ENCODE measurements around the gene FLT1.

Gene FLT1

DNA sequence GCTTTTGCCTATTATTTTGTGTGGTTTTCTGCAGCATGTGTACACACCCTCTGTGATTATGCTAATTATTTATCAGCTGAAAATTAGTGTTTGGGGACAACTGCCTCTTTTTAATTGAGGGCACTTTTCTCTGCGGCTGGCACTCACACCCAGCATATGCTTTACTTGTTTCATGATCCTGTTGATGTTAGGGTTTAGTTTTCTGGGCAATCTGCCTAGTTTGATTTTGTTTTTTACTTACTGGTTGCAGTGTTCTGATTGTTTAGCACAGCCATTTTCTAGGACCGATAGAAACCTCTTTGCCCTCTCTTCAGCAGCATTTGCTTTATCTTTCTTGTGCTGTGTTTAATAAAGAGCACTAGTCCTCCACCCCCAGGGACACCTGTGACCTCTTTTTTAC lies 195.0 kb downstream of the FLT1 start:
- H3K27me3 ChIP-seq, result no peaks in the 10 kb centered on the region
- H3K9me3 ChIP-seq, result no peaks in the 10 kb centered on the region
- H3K36me3 ChIP-seq, result peaks cover 0 to 11% (median 11%) of the 10 kb centered on the region in 3 donors
- DNase-seq, result no peak
- H3K27ac ChIP-seq, result no peak overlapping the region
- TF ChIP-seq, protein P1, sequence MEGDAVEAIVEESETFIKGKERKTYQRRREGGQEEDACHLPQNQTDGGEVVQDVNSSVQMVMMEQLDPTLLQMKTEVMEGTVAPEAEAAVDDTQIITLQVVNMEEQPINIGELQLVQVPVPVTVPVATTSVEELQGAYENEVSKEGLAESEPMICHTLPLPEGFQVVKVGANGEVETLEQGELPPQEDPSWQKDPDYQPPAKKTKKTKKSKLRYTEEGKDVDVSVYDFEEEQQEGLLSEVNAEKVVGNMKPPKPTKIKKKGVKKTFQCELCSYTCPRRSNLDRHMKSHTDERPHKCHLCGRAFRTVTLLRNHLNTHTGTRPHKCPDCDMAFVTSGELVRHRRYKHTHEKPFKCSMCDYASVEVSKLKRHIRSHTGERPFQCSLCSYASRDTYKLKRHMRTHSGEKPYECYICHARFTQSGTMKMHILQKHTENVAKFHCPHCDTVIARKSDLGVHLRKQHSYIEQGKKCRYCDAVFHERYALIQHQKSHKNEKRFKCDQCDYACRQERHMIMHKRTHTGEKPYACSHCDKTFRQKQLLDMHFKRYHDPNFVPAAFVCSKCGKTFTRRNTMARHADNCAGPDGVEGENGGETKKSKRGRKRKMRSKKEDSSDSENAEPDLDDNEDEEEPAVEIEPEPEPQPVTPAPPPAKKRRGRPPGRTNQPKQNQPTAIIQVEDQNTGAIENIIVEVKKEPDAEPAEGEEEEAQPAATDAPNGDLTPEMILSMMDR (IDR thresholded peaks at IDR 0.05), result no peak
- intact Hi-C loops (cut with DNase I; ENCODE audit: low total_unique reads), result no loop called here
- no peak overlapping the region for H3K4me3 ChIP-seq
- no peaks in the 10 kb centered on the region for H3K4me1 ChIP-seq

- DNase-seq, result no peak
- no peaks in the 10 kb centered on the region for H3K4me1 ChIP-seq
- intact Hi-C loops (cut with DNase I; ENCODE audit: low total_unique reads), result no loop called here
- H3K27me3 ChIP-seq, result no peaks in the 10 kb centered on the region
- TF ChIP-seq, protein P1 (IDR thresholded peaks at IDR 0.05), result no peak
- no peak overlapping the region for H3K4me3 ChIP-seq
- H3K27ac ChIP-seq, result no peak overlapping the region
- peaks cover 11 to 31% (median 31%) of the 10 kb centered on the region in 3 donors for H3K36me3 ChIP-seq
- no peaks in the 10 kb centered on the region for H3K9me3 ChIP-seq
These were observed 197.6 kb downstream of the FLT1 start for GRCh38 chr13:28297341-28297740.

- H3K27ac ChIP-seq, result no peak overlapping the region
- H3K9me3 ChIP-seq, result no peaks in the 10 kb centered on the region
- no peaks in the 10 kb centered on the region for H3K27me3 ChIP-seq
- no peaks in the 10 kb centered on the region for H3K4me1 ChIP-seq
- peaks cover 47 to 55% (median 48%) of the 10 kb centered on the region in 3 donors for H3K36me3 ChIP-seq
- no peak overlapping the region for H3K4me3 ChIP-seq
- DNase-seq, result no peak
- intact Hi-C loops (cut with DNase I; ENCODE audit: low total_unique reads), result no loop called here
- TF ChIP-seq, protein P1 (IDR thresholded peaks at IDR 0.05), result no peak
These were observed 208.7 kb downstream of the FLT1 start for GRCh38 chr13:28286263-28286662.

GRCh38 chr13:28283600-28283999 lies 211.3 kb downstream of the FLT1 start:
- TF ChIP-seq, protein P1 (IDR thresholded peaks at IDR 0.05), result no peak
- H3K27ac ChIP-seq, result no peak overlapping the region
- H3K36me3 ChIP-seq, result peaks cover 46 to 70% (median 54%) of the 10 kb centered on the region in 3 donors
- H3K4me3 ChIP-seq, result no peak overlapping the region
- no peaks in the 10 kb centered on the region for H3K9me3 ChIP-seq
- H3K4me1 ChIP-seq, result no peaks in the 10 kb centered on the region
- no peaks in the 10 kb centered on the region for H3K27me3 ChIP-seq
- intact Hi-C loops (cut with DNase I; ENCODE audit: low total_unique reads), result no loop called here
- DNase-seq, result no peak

GRCh38 chr13:28282451-28282850 lies 212.5 kb downstream of the FLT1 start:
- H3K4me1 ChIP-seq, result no peaks in the 10 kb centered on the region
- H3K9me3 ChIP-seq, result no peaks in the 10 kb centered on the region
- intact Hi-C loops (cut with DNase I; ENCODE audit: low total_unique reads), result no loop called here
- no peak overlapping the region for H3K4me3 ChIP-seq
- H3K36me3 ChIP-seq, result peaks cover 37 to 67% (median 50%) of the 10 kb centered on the region in 3 donors
- H3K27ac ChIP-seq, result no peak overlapping the region
- no peaks in the 10 kb centered on the region for H3K27me3 ChIP-seq
- TF ChIP-seq, protein P1 (IDR thresholded peaks at IDR 0.05), result no peak
- no peak for DNase-seq

DNA sequence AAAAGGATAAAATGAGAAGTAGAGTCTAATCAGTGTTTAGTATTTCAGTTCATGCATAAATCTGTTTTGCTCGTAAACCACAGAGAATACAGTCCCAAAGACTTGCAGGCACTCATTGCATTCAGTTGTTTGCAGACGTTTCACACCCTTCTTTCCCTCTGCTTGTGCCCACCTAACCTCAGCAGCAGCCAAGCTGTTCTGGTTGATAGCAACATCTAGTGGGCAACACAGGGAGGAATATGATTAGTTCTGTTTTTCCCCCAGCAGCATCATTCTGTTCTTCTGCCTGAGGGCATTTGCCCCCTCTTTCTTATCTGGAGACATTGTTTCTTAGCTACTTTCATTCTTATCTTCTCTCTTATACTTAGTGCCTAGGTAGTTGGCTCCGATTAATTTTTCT lies 221.0 kb downstream of the FLT1 start:
- Histone ChIP-seq H3K27ac (no peak overlapping the region), H3K36me3 (peaks cover 15 to 48% (median 30%) of the 10 kb centered on the region in 3 donors), H3K27me3 (no peaks in the 10 kb centered on the region), H3K9me3 (no peaks in the 10 kb centered on the region), H3K4me3 (no peak overlapping the region), H3K4me1 (no peaks in the 10 kb centered on the region)
- TF ChIP-seq, protein P1 (IDR thresholded peaks at IDR 0.05), result no peak
- intact Hi-C loops (cut with DNase I; ENCODE audit: low total_unique reads), result loop anchor here (5.0 kb wide), 1 partner anchor 1263 kb away; no protein-coding TSS in a partner anchor
- DNase-seq, result no peak

All from tibial artery (tissue), 4 donors.